22Rv1 (cell line): ENCODE results near the gene PPP1R12B.

Experiments
- ZFX ChIP-seq: fragments of 450-650 bp; IDR thresholded peaks from 2 replicates; pipeline ENCODE4 v1.6.1; 2017; ENCODE audit warnings: antibody characterized with exemption, borderline replicate concordance
- TF ChIP-seq, protein P1 (sequence below): fragments of 450-650 bp; IDR thresholded peaks from 2 replicates; pipeline ENCODE4 v1.5.1; 2017; ENCODE audit warnings: mild to moderate bottlenecking

DNA sequence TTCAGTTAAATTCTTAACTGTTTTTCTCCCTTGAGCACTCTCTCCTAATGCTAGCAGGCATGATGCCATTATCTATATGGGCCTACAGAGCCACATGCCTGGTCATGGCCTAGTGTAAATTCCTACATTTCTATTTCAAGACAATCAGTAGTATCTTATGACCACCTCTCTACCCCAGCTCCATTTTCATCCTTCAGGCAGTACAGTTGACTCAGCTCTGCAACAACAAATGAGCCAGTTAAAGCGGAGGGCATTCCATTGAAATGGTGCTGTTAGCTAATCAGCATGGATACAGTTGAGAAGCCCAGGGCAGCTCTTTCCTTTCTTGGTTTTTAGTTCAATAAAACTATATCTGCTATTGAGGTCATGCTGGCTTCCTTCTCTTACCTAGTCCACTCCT lies 150.0 kb downstream of the PPP1R12B start:
- TF ChIP-seq, protein P1, sequence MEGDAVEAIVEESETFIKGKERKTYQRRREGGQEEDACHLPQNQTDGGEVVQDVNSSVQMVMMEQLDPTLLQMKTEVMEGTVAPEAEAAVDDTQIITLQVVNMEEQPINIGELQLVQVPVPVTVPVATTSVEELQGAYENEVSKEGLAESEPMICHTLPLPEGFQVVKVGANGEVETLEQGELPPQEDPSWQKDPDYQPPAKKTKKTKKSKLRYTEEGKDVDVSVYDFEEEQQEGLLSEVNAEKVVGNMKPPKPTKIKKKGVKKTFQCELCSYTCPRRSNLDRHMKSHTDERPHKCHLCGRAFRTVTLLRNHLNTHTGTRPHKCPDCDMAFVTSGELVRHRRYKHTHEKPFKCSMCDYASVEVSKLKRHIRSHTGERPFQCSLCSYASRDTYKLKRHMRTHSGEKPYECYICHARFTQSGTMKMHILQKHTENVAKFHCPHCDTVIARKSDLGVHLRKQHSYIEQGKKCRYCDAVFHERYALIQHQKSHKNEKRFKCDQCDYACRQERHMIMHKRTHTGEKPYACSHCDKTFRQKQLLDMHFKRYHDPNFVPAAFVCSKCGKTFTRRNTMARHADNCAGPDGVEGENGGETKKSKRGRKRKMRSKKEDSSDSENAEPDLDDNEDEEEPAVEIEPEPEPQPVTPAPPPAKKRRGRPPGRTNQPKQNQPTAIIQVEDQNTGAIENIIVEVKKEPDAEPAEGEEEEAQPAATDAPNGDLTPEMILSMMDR, result no peak
- no peak for TF ChIP-seq ZFX
